ENCODE data around the gene NUP133.

NUP133 gene

GRCh38 chr1:229508823-229509337 lies 739 bp upstream of the NUP133 start:
- FAIRE-seq = no peak

GRCh38 chr1:229507502-229507901 lies 639 bp downstream of the NUP133 start:
- no peak for FAIRE-seq

GRCh38 chr1:229506633-229507032 lies 1.5 kb downstream of the NUP133 start:
- no peak for FAIRE-seq

- FAIRE-seq = no peak
These were observed 12.4 kb downstream of the NUP133 start for GRCh38 chr1:229495782-229496181.

- FAIRE-seq = no peak
These were observed 21.0 kb downstream of the NUP133 start for GRCh38 chr1:229487181-229487580.

GRCh38 chr1:229485318-229485717 lies 22.8 kb downstream of the NUP133 start:
- FAIRE-seq = peak; percentile 38

- FAIRE-seq = no peak
These were observed 25.6 kb downstream of the NUP133 start for GRCh38 chr1:229482511-229482910.

- FAIRE-seq = no peak
These were observed 27.6 kb downstream of the NUP133 start for GRCh38 chr1:229480495-229480894.

GRCh38 chr1:229479660-229480399 lies 28.3 kb downstream of the NUP133 start:
- FAIRE-seq = no peak

- FAIRE-seq = no peak
These were observed 29.3 kb downstream of the NUP133 start for GRCh38 chr1:229478852-229479251.

GRCh38 chr1:229475859-229476258 lies 32.3 kb downstream of the NUP133 start:
- peak; percentile 39 for FAIRE-seq

- no peak for FAIRE-seq
These were observed 33.6 kb downstream of the NUP133 start for GRCh38 chr1:229474509-229474908.

GRCh38 chr1:229471175-229471574 lies 37.0 kb downstream of the NUP133 start:
- FAIRE-seq = no peak

- FAIRE-seq = no peak
These were observed 37.6 kb downstream of the NUP133 start for GRCh38 chr1:229470406-229471043.

GRCh38 chr1:229466887-229467286 lies 41.3 kb downstream of the NUP133 start:
- no peak for FAIRE-seq

GRCh38 chr1:229464672-229465071 lies 43.5 kb downstream of the NUP133 start:
- FAIRE-seq = no peak

- FAIRE-seq = no peak
These were observed 47.0 kb downstream of the NUP133 start for GRCh38 chr1:229461032-229461668.

GRCh38 chr1:229459815-229460214 lies 48.3 kb downstream of the NUP133 start:
- no peak for FAIRE-seq

GRCh38 chr1:229457436-229457835 lies 50.7 kb downstream of the NUP133 start:
- FAIRE-seq = peak; percentile 91

GRCh38 chr1:229456016-229456415 lies 52.1 kb downstream of the NUP133 start:
- FAIRE-seq = no peak

- FAIRE-seq = no peak
These were observed 54.1 kb downstream of the NUP133 start for GRCh38 chr1:229454056-229454455.

GRCh38 chr1:229452956-229453801 lies 55.0 kb downstream of the NUP133 start:
- peak; percentile 13 for FAIRE-seq

GRCh38 chr1:229448845-229449244 lies 59.3 kb downstream of the NUP133 start:
- no peak for FAIRE-seq

Data from TTC549 (cell line).